ENCODE measurements around the gene SLC40A1. TPM values are rescaled to one million over a fixed set of nuclear protein-coding genes. Genes with fewer than 3 reads are reported as not detected.

The SLC40A1 gene
- total and polyA plus RNA-seq, 4 donors, result 97.4 to 572 (median 168) TPM

DNA sequence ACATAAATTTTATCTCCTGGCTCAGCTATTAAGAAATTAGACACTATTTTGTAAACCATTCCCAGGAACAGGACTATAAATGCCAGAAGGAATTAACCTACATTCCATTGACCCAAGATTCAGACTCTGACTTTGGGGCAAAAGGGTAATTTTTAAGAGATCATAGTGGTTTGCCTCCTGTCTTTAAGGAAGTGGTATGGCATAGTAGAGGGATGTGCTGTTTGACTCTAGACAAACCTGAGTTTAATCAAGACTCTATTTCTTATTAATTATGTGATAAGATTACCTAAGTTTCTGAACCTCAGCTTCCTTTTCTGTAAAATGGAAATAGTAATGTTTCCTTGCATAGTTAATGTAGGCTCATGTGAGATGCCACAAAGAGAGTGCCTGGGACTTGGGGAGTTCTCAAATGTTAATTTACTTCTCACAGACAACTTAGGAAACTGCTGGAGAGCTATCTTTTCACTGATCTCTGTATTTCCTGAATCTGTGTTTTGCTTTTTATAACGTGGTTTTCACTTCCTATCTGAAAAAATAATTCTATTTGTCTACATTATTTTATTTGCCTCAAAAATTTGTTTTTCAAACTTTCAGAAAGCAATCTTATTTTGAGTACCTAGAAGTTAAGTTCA, 11.9 kb upstream of the SLC40A1 start:
- no peaks in the 10 kb centered on the region for H3K36me3 ChIP-seq (ENCODE audit: control insufficient read depth in 4 of 4, insufficient read depth in 3 of 4, low read depth in 1 of 4, low read length in 3 of 4)
- no peaks in the 10 kb centered on the region for H3K27me3 ChIP-seq (ENCODE audit: control insufficient read depth in 4 of 4, insufficient read depth in 4 of 4, low read length in 3 of 4)
- DNase-seq (ENCODE audit: low spot score), result no peak
- TF ChIP-seq FOXA2 (IDR thresholded peaks at IDR 0.05), result no peak
- no peak for TF ChIP-seq EGR1 (IDR thresholded peaks at IDR 0.05; ENCODE audit: low read depth in 2 of 2)
- TF ChIP-seq, protein P1, sequence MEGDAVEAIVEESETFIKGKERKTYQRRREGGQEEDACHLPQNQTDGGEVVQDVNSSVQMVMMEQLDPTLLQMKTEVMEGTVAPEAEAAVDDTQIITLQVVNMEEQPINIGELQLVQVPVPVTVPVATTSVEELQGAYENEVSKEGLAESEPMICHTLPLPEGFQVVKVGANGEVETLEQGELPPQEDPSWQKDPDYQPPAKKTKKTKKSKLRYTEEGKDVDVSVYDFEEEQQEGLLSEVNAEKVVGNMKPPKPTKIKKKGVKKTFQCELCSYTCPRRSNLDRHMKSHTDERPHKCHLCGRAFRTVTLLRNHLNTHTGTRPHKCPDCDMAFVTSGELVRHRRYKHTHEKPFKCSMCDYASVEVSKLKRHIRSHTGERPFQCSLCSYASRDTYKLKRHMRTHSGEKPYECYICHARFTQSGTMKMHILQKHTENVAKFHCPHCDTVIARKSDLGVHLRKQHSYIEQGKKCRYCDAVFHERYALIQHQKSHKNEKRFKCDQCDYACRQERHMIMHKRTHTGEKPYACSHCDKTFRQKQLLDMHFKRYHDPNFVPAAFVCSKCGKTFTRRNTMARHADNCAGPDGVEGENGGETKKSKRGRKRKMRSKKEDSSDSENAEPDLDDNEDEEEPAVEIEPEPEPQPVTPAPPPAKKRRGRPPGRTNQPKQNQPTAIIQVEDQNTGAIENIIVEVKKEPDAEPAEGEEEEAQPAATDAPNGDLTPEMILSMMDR (IDR thresholded peaks at IDR 0.05; ENCODE audit: low read depth, low read length, missing input control), result no peak
- TF ChIP-seq RXRA (IDR thresholded peaks at IDR 0.05), result no peak
- no peak for TF ChIP-seq HNF4G (IDR thresholded peaks at IDR 0.05)
- TF ChIP-seq SP1 (IDR thresholded peaks at IDR 0.05), result no peak
- TF ChIP-seq, protein P2, sequence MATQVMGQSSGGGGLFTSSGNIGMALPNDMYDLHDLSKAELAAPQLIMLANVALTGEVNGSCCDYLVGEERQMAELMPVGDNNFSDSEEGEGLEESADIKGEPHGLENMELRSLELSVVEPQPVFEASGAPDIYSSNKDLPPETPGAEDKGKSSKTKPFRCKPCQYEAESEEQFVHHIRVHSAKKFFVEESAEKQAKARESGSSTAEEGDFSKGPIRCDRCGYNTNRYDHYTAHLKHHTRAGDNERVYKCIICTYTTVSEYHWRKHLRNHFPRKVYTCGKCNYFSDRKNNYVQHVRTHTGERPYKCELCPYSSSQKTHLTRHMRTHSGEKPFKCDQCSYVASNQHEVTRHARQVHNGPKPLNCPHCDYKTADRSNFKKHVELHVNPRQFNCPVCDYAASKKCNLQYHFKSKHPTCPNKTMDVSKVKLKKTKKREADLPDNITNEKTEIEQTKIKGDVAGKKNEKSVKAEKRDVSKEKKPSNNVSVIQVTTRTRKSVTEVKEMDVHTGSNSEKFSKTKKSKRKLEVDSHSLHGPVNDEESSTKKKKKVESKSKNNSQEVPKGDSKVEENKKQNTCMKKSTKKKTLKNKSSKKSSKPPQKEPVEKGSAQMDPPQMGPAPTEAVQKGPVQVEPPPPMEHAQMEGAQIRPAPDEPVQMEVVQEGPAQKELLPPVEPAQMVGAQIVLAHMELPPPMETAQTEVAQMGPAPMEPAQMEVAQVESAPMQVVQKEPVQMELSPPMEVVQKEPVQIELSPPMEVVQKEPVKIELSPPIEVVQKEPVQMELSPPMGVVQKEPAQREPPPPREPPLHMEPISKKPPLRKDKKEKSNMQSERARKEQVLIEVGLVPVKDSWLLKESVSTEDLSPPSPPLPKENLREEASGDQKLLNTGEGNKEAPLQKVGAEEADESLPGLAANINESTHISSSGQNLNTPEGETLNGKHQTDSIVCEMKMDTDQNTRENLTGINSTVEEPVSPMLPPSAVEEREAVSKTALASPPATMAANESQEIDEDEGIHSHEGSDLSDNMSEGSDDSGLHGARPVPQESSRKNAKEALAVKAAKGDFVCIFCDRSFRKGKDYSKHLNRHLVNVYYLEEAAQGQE (IDR thresholded peaks at IDR 0.05), result no peak
- TF ChIP-seq NR2F2 (IDR thresholded peaks at IDR 0.05), result no peak
- TF ChIP-seq, protein P3, sequence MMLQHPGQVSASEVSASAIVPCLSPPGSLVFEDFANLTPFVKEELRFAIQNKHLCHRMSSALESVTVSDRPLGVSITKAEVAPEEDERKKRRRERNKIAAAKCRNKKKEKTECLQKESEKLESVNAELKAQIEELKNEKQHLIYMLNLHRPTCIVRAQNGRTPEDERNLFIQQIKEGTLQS (IDR thresholded peaks at IDR 0.05), result no peak
- no peak for TF ChIP-seq HNF4A (conservative IDR thresholded peaks at IDR 0.05)
- TF ChIP-seq, protein P4, sequence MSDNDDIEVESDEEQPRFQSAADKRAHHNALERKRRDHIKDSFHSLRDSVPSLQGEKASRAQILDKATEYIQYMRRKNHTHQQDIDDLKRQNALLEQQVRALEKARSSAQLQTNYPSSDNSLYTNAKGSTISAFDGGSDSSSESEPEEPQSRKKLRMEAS (IDR thresholded peaks at IDR 0.05), result no peak
- TF ChIP-seq JUND (IDR thresholded peaks at IDR 0.05), result no peak
- TF ChIP-seq RAD21 (IDR thresholded peaks at IDR 0.05), result no peak
- TF ChIP-seq, protein P5, sequence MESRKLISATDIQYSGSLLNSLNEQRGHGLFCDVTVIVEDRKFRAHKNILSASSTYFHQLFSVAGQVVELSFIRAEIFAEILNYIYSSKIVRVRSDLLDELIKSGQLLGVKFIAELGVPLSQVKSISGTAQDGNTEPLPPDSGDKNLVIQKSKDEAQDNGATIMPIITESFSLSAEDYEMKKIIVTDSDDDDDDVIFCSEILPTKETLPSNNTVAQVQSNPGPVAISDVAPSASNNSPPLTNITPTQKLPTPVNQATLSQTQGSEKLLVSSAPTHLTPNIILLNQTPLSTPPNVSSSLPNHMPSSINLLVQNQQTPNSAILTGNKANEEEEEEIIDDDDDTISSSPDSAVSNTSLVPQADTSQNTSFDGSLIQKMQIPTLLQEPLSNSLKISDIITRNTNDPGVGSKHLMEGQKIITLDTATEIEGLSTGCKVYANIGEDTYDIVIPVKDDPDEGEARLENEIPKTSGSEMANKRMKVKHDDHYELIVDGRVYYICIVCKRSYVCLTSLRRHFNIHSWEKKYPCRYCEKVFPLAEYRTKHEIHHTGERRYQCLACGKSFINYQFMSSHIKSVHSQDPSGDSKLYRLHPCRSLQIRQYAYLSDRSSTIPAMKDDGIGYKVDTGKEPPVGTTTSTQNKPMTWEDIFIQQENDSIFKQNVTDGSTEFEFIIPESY (IDR thresholded peaks at IDR 0.05), result no peak
- no peak for TF ChIP-seq FOXA1 (IDR thresholded peaks at IDR 0.05)
- TF ChIP-seq YY1 (IDR thresholded peaks at IDR 0.05), result no peak
- no peak for TF ChIP-seq GABPA (IDR thresholded peaks at IDR 0.05 in 1 of 2, conservative IDR thresholded peaks at IDR 0.05 in 1 of 2)
- H3K4me3 ChIP-seq (ENCODE audit: low read depth in 1 of 3, low read length in 3 of 3), result no peak overlapping the region
- 43% methylated on average over 1 of the region's 1 CpG for WGBS
- no peaks in the 10 kb centered on the region for H3K9me3 ChIP-seq (ENCODE audit: control insufficient read depth in 4 of 4, low read length in 3 of 4)
- H3K9ac ChIP-seq (ENCODE audit: low read depth in 1 of 2, low read length in 2 of 2), result no peak overlapping the region
- no peak overlapping the region for H3K27ac ChIP-seq (ENCODE audit: low read depth in 1 of 2, low read length in 2 of 2)
- no peaks in the 10 kb centered on the region for H3K4me1 ChIP-seq (ENCODE audit: control insufficient read depth in 4 of 4, insufficient read depth in 4 of 4, low read length in 3 of 4)
